Gastroesophageal sphincter (tissue), 3 donors: ENCODE data around the gene TNNT3.

Experiments
- CTCF ChIP-seq, 4 experiments: fragments of 200-600 bp in 2 of 4; fragments of 450-650 bp in 2 of 4; sonication (generic) in 1 of 4; IDR thresholded peaks; one replicate each; pipeline ENCODE4 v1.5.1; 2017 to 2019; ENCODE audit warnings: antibody characterized with exemption in 4 of 4, mild to moderate bottlenecking in 2 of 4, moderate library complexity in 2 of 4
- EP300 ChIP-seq: sonication (generic); formaldehyde crosslinking; IDR thresholded peaks from one replicate; pipeline ENCODE4 v1.6.1; 2017; ENCODE audit warnings: antibody characterized with exemption, mild to moderate bottlenecking
- POLR2A ChIP-seq, 2 donors: fragments of 450-650 bp; IDR thresholded peaks; one replicate each; pipeline ENCODE4 v1.6.1; 2017; ENCODE audit warnings: antibody characterized with exemption in 2 of 2, mild to moderate bottlenecking in 2 of 2, moderate library complexity in 1 of 2

GRCh38 chr11:1927026-1927847, 7.7 kb downstream of the TNNT3 start:
- no peak for TF ChIP-seq CTCF (IDR thresholded peaks at IDR 0.05)
- no peak for TF ChIP-seq POLR2A (IDR thresholded peaks at IDR 0.05)
- TF ChIP-seq EP300, result no peak
